ENCODE measurements around the gene LDLRAD4.
"Not testable (repeated sequence)": the region's sequence is repeated elsewhere in the genome, so short reads cannot be mapped to it uniquely, and the experiment has no call there.

The LDLRAD4 gene

DNA sequence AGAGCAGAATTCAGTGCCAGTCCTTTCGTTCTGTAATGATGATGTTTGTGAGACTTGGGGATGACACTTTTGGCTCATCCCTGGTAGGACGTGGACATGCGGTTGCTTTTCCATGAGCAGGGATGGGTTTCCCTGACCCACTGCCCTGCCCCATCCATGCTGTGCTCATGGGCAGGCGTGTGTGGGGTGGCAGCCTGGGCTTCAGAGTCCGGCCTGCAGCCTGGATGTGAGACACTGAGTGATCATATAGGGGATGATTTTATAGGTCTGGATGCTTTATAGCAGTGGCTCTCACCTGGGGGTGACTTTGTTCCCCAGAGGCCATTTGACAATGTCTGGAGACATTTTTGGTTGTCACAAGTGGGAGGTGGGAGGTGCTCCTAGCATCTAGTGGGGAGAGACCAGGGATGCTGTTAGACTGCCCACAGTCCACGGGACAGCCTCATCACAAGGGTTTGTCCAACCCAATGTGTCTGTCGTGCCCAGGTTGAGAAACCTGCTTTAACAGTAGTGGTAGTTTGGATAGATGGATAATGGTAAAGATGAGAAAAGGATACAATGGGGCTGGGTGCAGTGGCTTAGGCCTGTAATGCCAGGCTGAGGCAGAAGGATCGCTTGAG is 38.9 kb downstream of the LDLRAD4 start:
- no peak for DNase-seq (ENCODE audit: extremely low read depth, low read depth)
- TF ChIP-seq, protein P1, sequence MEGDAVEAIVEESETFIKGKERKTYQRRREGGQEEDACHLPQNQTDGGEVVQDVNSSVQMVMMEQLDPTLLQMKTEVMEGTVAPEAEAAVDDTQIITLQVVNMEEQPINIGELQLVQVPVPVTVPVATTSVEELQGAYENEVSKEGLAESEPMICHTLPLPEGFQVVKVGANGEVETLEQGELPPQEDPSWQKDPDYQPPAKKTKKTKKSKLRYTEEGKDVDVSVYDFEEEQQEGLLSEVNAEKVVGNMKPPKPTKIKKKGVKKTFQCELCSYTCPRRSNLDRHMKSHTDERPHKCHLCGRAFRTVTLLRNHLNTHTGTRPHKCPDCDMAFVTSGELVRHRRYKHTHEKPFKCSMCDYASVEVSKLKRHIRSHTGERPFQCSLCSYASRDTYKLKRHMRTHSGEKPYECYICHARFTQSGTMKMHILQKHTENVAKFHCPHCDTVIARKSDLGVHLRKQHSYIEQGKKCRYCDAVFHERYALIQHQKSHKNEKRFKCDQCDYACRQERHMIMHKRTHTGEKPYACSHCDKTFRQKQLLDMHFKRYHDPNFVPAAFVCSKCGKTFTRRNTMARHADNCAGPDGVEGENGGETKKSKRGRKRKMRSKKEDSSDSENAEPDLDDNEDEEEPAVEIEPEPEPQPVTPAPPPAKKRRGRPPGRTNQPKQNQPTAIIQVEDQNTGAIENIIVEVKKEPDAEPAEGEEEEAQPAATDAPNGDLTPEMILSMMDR (IDR thresholded peaks at IDR 0.05; ENCODE audit: low read depth, low read length): no peak

DNA sequence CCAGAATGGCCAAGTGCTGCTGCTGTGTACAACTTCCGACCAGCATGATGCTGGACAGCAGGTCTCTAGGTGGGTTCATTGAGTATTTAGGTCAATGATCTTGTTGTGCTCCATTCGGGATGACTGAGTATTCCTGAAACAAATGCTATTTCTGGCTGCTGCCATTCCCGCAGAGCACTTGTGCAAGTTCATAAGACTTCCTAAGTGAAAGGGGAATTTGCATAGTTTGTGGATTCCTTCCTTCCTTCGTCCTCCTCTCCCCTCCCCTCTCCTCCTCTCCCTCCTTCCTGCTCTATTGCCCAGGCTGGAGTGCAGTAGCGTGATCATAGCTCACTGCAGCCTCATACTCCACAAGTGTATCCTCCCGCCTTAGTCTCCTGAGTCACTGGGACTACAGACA is 40.4 kb downstream of the LDLRAD4 start:
- TF ChIP-seq, protein P1 (IDR thresholded peaks at IDR 0.05; ENCODE audit: low read depth, low read length): no peak
- DNase-seq (ENCODE audit: extremely low read depth, low read depth): no peak

DNA sequence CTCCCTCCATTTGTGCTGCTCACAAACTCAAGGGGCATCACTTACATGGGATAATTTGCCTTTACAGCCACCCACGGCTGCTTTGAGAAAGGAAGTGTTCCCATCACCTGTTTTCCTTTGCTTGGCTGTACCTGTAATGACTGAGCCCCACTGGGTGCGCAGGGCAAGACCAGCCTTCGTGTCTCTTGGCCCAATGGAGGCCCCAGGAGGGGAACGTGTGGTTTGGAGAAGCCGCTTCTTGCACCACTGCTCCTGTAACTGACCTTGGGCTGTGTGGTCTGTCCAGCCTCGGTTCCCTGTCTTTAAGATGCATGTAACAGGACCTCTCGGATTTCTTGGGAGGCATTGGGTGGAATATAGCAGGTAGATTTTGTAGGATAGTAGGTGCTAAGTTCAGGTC is 41.1 kb downstream of the LDLRAD4 start:
- TF ChIP-seq, protein P1 (IDR thresholded peaks at IDR 0.05; ENCODE audit: low read depth, low read length): no peak
- DNase-seq (ENCODE audit: extremely low read depth, low read depth): no peak

DNA sequence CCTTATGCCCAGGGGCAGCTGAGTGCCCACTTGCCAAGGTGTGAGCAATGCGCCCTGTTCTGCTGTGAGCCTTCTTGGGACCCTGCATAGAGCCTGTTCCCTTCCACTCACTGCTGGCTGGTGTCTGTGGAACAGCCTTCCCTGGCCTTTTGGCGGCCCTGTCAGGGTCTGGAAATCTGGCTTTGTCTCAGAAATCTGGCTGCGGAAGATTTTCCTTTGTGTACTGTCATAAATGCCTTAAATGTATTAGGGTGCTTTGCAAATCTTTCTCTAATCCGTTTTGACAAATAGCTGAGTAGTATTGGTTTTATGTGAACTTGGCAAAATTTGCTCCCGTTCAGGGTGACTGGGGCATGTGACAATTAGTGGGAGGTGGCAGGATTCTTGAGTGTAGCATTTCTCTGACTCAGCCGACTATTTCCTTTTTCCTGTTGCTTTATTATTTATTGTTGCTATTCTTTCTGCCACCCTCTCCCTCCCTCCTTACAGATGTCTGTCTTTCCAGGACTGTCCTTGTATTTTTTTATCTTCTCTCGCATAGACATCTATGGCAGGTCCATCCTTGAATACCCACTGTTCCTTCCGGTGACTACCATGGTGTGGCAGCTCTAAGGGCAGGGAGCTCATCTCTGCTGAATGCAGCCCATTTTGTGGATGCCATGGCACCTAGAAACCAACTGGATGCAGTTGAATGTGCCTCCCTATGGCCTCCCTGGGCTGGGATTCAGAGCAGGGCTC is 41.8 kb downstream of the LDLRAD4 start:
- TF ChIP-seq, protein P1 (IDR thresholded peaks at IDR 0.05; ENCODE audit: low read depth, low read length): no peak
- no peak for DNase-seq (ENCODE audit: extremely low read depth, low read depth)

DNA sequence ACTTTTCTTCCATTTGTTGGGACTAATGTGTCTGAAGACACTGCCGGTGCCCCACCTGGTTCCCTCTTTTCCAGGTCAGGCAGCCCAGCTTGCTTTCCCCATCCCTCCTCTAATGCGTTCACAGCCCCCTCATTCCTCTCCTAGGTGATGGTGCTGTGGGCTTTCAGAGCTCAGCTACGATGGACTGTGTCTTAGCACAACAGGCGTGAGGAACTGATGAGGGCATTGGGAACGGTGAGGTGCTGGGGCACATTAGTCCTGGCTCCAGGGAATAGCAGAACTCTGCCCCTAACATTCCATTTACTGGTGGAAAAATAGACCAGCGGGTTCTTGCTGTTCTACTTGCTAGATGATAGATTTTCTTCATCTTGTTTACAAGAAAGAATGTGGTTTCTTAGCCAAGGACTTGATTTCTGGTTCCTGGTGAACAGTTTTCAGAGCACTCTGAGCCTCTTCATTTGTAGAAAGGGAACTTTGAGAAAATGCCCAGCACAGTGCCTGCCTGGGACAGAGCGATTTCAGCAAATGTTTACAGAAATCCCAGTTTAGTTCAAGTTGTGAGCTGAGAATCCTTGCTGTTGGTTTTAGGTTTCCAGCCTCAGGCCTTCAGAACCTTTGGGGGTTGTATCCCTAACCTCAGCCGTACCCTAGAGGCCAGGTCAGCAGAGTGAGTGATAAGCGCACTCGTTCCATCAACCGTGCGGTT is 42.5 kb downstream of the LDLRAD4 start:
- no peak for DNase-seq (ENCODE audit: extremely low read depth, low read depth)
- TF ChIP-seq, protein P1 (IDR thresholded peaks at IDR 0.05; ENCODE audit: low read depth, low read length): no peak

DNA sequence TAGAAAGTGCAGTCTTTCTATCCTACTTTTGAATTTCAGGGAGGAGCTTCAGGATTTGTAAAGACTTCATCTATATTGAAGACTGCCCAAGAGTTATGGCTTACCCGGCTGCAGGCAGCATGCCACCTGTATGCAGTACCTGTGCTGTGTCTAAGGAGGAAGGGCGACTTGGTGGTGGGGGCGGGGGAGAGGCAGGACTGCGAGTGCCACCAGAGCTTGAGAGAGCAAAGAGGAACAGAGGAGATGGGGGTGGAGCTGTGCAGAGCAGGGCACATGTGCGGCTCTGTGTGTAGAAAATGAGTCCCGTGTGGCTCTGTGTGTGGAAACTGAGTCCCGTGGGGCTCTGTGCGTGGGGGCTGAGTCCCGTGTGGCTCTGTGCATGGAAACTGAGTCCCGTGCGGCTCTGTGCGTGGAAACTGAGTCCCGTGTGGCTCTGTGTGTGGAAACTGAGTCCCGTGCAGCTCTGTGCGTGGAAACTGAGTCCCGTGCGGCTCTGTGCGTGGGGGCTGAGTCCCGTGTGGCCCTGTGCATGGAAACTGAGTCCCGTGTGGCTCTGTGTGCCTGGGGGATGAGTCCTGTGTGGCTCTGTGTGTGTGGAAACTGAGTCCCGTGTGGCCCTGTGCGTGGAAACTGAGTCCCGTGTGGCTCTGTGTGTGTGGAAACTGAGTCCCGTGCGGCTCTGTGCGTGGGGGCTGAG is 43.2 kb downstream of the LDLRAD4 start:
- TF ChIP-seq, protein P1 (IDR thresholded peaks at IDR 0.05; ENCODE audit: low read depth, low read length): no peak
- DNase-seq (ENCODE audit: extremely low read depth, low read depth): no peak

DNA sequence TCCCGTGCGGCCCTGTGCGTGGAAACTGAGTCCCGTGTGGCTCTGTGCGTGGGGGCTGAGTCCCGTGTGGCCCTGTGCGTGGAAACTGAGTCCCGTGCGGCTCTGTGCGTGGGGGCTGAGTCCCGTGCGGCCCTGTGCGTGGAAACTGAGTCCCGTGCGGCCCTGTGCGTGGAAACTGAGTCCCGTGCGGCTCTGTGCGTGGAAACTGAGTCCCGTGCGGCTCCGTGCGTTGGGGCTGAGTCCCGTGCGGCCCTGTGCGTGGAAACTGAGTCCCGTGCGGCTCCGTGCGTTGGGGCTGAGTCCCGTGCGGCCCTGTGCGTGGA is 43.8 kb downstream of the LDLRAD4 start:
- not testable (repeated sequence) for DNase-seq (ENCODE audit: extremely low read depth, low read depth)
